Measurements from ENCODE around the gene SIGLEC5.

SIGLEC5 gene

GRCh38 chr19:51576850-51577249, 53.4 kb downstream of the SIGLEC5 start:
- Histone ChIP-seq H3K4me1 (ENCODE audit: insufficient read depth, low read length, poor library complexity, severe bottlenecking) (peaks cover 22% of the 10 kb centered on the region), H3K79me2 (ENCODE audit: insufficient read depth, low read length) (peaks cover 26% of the 10 kb centered on the region), H3K9me3 (ENCODE audit: insufficient read depth, low read depth, low read length) (no peaks in the 10 kb centered on the region), H3K9ac (ENCODE audit: low read depth, low read length, poor library complexity, severe bottlenecking) (no peak overlapping the region), H3F3A (ENCODE audit: low read depth) (no peaks in the 10 kb centered on the region), H3K4me2 (ENCODE audit: low read depth, low read length, poor library complexity, severe bottlenecking) (no peak overlapping the region), H3K27me3 (ENCODE audit: insufficient read depth, low read length, poor library complexity, severe bottlenecking) (no peaks in the 10 kb centered on the region), H3K9me2 (replicated peaks; ENCODE audit: low read depth, low read length) (no peaks in the 10 kb centered on the region), H3K36me3 (ENCODE audit: insufficient read depth, low read length) (peaks cover 5% of the 10 kb centered on the region; the same call in 1 of the 2 replicates), H3K4me3 (ENCODE audit: low read length, poor library complexity, severe bottlenecking) (no peak overlapping the region), H4K20me1 (ENCODE audit: insufficient read depth, low read length, poor library complexity, severe bottlenecking) (no peaks in the 10 kb centered on the region), H2AFZ (ENCODE audit: low read length) (no peak overlapping the region)
- no peak for TF ChIP-seq CTCF (conservative IDR thresholded peaks at IDR 0.05; ENCODE audit: low read length)
- TF ChIP-seq EZH2phosphoT487 (IDR thresholded peaks at IDR 0.05; ENCODE audit: borderline replicate concordance) = no peak

- Histone ChIP-seq H3K9me2 (replicated peaks; ENCODE audit: low read depth, low read length) (no peaks in the 10 kb centered on the region), H3K4me3 (ENCODE audit: low read length, poor library complexity, severe bottlenecking) (peak overlapping the region; percentile 86), H3K36me3 (ENCODE audit: insufficient read depth, low read length) (no peaks in the 10 kb centered on the region), H3K4me1 (ENCODE audit: insufficient read depth, low read length, poor library complexity, severe bottlenecking) (peaks cover 31% of the 10 kb centered on the region), H3K4me2 (ENCODE audit: low read depth, low read length, poor library complexity, severe bottlenecking) (peak overlapping the region; percentile 96), H2AFZ (ENCODE audit: low read length) (no peak overlapping the region), H4K20me1 (ENCODE audit: insufficient read depth, low read length, poor library complexity, severe bottlenecking) (no peaks in the 10 kb centered on the region), H3F3A (ENCODE audit: low read depth) (no peaks in the 10 kb centered on the region), H3K9ac (ENCODE audit: low read depth, low read length, poor library complexity, severe bottlenecking) (peak overlapping the region; percentile 75), H3K79me2 (ENCODE audit: insufficient read depth, low read length) (peaks cover 33% of the 10 kb centered on the region), H3K27me3 (ENCODE audit: insufficient read depth, low read length, poor library complexity, severe bottlenecking) (no peaks in the 10 kb centered on the region), H3K9me3 (ENCODE audit: insufficient read depth, low read depth, low read length) (no peaks in the 10 kb centered on the region)
- TF ChIP-seq CTCF (conservative IDR thresholded peaks at IDR 0.05; ENCODE audit: low read length) (no peak), EZH2phosphoT487 (IDR thresholded peaks at IDR 0.05; ENCODE audit: borderline replicate concordance) (no peak)
Observed at GRCh38 chr19:51573331-51573730, 56.9 kb downstream of the SIGLEC5 start.

- H3K79me2 ChIP-seq (ENCODE audit: insufficient read depth, low read length) = peaks cover 33% of the 10 kb centered on the region
- H3K27me3 ChIP-seq (ENCODE audit: insufficient read depth, low read length, poor library complexity, severe bottlenecking) = no peaks in the 10 kb centered on the region
- no peak for TF ChIP-seq EZH2phosphoT487 (IDR thresholded peaks at IDR 0.05; ENCODE audit: borderline replicate concordance)
- no peak for TF ChIP-seq CTCF (conservative IDR thresholded peaks at IDR 0.05; ENCODE audit: low read length)
- peak overlapping the region; percentile 86 for H3K4me3 ChIP-seq (ENCODE audit: low read length, poor library complexity, severe bottlenecking)
- H3K9me3 ChIP-seq (ENCODE audit: insufficient read depth, low read depth, low read length) = no peaks in the 10 kb centered on the region
- no peaks in the 10 kb centered on the region for H3K36me3 ChIP-seq (ENCODE audit: insufficient read depth, low read length)
- no peaks in the 10 kb centered on the region for H4K20me1 ChIP-seq (ENCODE audit: insufficient read depth, low read length, poor library complexity, severe bottlenecking)
- H2AFZ ChIP-seq (ENCODE audit: low read length) = no peak overlapping the region
- peak overlapping the region; percentile 75 for H3K9ac ChIP-seq (ENCODE audit: low read depth, low read length, poor library complexity, severe bottlenecking)
- no peaks in the 10 kb centered on the region; the same call in 1 of the 2 replicates for H3F3A ChIP-seq (ENCODE audit: low read depth)
- peak overlapping the region; percentile 96 for H3K4me2 ChIP-seq (ENCODE audit: low read depth, low read length, poor library complexity, severe bottlenecking)
- H3K9me2 ChIP-seq (replicated peaks; ENCODE audit: low read depth, low read length) = no peaks in the 10 kb centered on the region
- peaks cover 32% of the 10 kb centered on the region for H3K4me1 ChIP-seq (ENCODE audit: insufficient read depth, low read length, poor library complexity, severe bottlenecking)
Observed at GRCh38 chr19:51572908-51573307, 57.3 kb downstream of the SIGLEC5 start.

Measured in Loucy (cell line).